Measurements from ENCODE around the gene DAB1. TPM values are rescaled to one million over a fixed set of nuclear protein-coding genes. Genes with fewer than 3 reads are reported as not detected.

DAB1 gene
- total and polyA plus RNA-seq, 10 of the 15 experiments (the other 5 are each of a cell fraction or from before 2014, with no cell fraction given) = 0.02 to 0.10 (median 0.03) TPM; not detected in 5

GRCh38 chr1:57250021-57250420 is 173.8 kb downstream of the DAB1 start (continued):
- TF ChIP-seq ZBTB40 (IDR thresholded peaks at IDR 0.05; ENCODE audit: borderline replicate concordance) (no peak), SMARCA5 (IDR thresholded peaks at IDR 0.05) (no peak), RELA (IDR thresholded peaks at IDR 0.05; ENCODE audit: borderline replicate concordance, partially characterized antibody) (no peak), LARP7 (IDR thresholded peaks at IDR 0.05) (no peak), TARDBP (IDR thresholded peaks at IDR 0.05; ENCODE audit: borderline replicate concordance) (no peak), PAX5 (IDR thresholded peaks at IDR 0.05; ENCODE audit: borderline replicate concordance, low read depth, low read length) (no peak), CBFB (IDR thresholded peaks at IDR 0.05; ENCODE audit: low read depth) (no peak), NFXL1 (IDR thresholded peaks at IDR 0.05; ENCODE audit: borderline replicate concordance) (no peak)

- in situ Hi-C loops (cut with MboI) (no loop called here), intact Hi-C loops (cut with micrococcal nuclease; ENCODE audit: unreplicated experiment) (no loop called here)
- DNase-seq (ENCODE audit: low read depth, low spot score) (no peak), FAIRE-seq (no peak), ATAC-seq (no peak)
- Histone ChIP-seq H3K36me3 (ENCODE audit: control insufficient read depth in 2 of 2, insufficient read depth in 2 of 2, low read length in 1 of 2) (no peaks in the 10 kb centered on the region), H3K9me3 (replicated peaks; ENCODE audit: control insufficient read depth, insufficient read depth, low read length) (no peaks in the 10 kb centered on the region), H3K9ac (ENCODE audit: control insufficient read depth, insufficient read depth, low read length) (no peak overlapping the region), H3K4me3 (no peak overlapping the region), H3K79me2 (ENCODE audit: control insufficient read depth, insufficient read depth, low read length) (no peaks in the 10 kb centered on the region), H3K4me2 (ENCODE audit: control insufficient read depth, insufficient read depth) (no peak overlapping the region), H2AFZ (ENCODE audit: control insufficient read depth, low read depth, low read length) (no peak overlapping the region), H3K27ac (ENCODE audit: control insufficient read depth, insufficient read depth) (no peak overlapping the region), H4K20me1 (ENCODE audit: control insufficient read depth, insufficient read depth) (no peaks in the 10 kb centered on the region), H3K27me3 (replicated peaks in 1 of 2; ENCODE audit: control insufficient read depth in 2 of 2, insufficient read depth in 2 of 2, low read length in 1 of 2) (no peaks in the 10 kb centered on the region; a peak in 1 of 4 replicates), H3K4me1 (ENCODE audit: control insufficient read depth, insufficient read depth, low read length) (no peaks in the 10 kb centered on the region)
- WGBS (ENCODE audit: insufficient coverage, insufficient replicate concordance, low lambda C conversion rate, missing lambda C conversion rate) = 0% methylated on average over 2 of the region's 2 CpGs
- CTCF ChIA-PET = no interaction called here
- SMC1A ChIA-PET (ENCODE audit: uncharacterized antibody, unreplicated experiment) = interaction anchor here (0.6 kb wide), 1 partner anchor 433 kb away, joined by 4 read pairs; no protein-coding TSS in a partner anchor
- POLR2A ChIA-PET = no interaction called here
- BruUV-seq (replicated peaks) = no TSS peak
- RAD21 ChIA-PET (ENCODE audit: unreplicated experiment) = no interaction called here
- no peak for TF ChIP-seq MLLT1 (IDR thresholded peaks at IDR 0.05)
- TF ChIP-seq PKNOX1 (IDR thresholded peaks at IDR 0.05) = no peak
- TF ChIP-seq SREBF2 (IDR thresholded peaks at IDR 0.05; ENCODE audit: low read length) = no peak
- TF ChIP-seq ZBED1 (IDR thresholded peaks at IDR 0.05; ENCODE audit: borderline replicate concordance) = no peak
- no peak for TF ChIP-seq SP1 (IDR thresholded peaks at IDR 0.05; ENCODE audit: low read depth, low read length)
- TF ChIP-seq CTCF (IDR thresholded peaks at IDR 0.05 in 2 of 3, conservative IDR thresholded peaks at IDR 0.05 in 1 of 3; ENCODE audit: control insufficient read depth in 2 of 3, extremely low read depth in 1 of 3, insufficient read depth in 1 of 3, low read depth in 3 of 3, low read length in 3 of 3) = no peak
- TF ChIP-seq KAT2A (conservative IDR thresholded peaks at IDR 0.05; ENCODE audit: control insufficient read depth, low read depth, low read length) = no peak
- no peak for TF ChIP-seq IKZF1 (conservative IDR thresholded peaks at IDR 0.05)
These were observed 174.3 kb downstream of the DAB1 start for GRCh38 chr1:57249511-57249910.
